ENCODE measurements around the gene CSTPP1. TPM values are rescaled to one million over a fixed set of nuclear protein-coding genes. Genes with fewer than 3 reads are reported as not detected.
A peak's percentile ranks its signal among the peaks of the same experiment; 100 is the strongest.

Gene CSTPP1
- total RNA-seq, 4 donors from 2014 or later = 31.8 to 42.1 (median 39.1) TPM

DNA sequence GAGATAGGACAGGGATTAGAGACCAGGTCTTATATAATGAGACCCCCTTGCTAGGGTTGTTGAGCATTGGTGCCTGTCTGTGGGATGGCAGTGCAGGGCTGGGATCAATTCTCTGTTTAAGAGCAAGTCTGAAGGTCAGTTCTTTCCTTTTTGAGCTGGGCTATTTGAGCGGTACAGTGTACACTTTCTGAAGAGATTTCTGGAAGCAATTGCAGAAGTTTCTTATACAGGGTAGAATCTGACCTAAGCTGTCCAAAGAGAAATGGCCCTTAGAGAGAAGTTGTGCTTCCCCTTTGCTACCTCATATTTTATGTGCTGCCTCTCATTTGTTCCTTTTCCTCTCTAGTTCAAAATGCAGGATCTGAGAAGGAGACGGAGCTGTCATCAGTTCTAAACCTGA, 35.8 kb downstream of the CSTPP1 start:
- Histone ChIP-seq H3K9me3 (no peaks in the 10 kb centered on the region), H3K4me3 (no peak overlapping the region), H3K36me3 (no peaks in the 10 kb centered on the region), H3K27me3 (no peaks in the 10 kb centered on the region), H3K27ac (peak overlapping the region in 2 of 4 donors; percentile 0 to 6), H3K4me1 (peaks cover 0 to 12% (median 0%) of the 10 kb centered on the region in 4 donors)
- DNase-seq = no peak
- no peak for TF ChIP-seq POLR2A (IDR thresholded peaks at IDR 0.05)
- TF ChIP-seq, protein P1, sequence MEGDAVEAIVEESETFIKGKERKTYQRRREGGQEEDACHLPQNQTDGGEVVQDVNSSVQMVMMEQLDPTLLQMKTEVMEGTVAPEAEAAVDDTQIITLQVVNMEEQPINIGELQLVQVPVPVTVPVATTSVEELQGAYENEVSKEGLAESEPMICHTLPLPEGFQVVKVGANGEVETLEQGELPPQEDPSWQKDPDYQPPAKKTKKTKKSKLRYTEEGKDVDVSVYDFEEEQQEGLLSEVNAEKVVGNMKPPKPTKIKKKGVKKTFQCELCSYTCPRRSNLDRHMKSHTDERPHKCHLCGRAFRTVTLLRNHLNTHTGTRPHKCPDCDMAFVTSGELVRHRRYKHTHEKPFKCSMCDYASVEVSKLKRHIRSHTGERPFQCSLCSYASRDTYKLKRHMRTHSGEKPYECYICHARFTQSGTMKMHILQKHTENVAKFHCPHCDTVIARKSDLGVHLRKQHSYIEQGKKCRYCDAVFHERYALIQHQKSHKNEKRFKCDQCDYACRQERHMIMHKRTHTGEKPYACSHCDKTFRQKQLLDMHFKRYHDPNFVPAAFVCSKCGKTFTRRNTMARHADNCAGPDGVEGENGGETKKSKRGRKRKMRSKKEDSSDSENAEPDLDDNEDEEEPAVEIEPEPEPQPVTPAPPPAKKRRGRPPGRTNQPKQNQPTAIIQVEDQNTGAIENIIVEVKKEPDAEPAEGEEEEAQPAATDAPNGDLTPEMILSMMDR (IDR thresholded peaks at IDR 0.05) = no peak

DNA sequence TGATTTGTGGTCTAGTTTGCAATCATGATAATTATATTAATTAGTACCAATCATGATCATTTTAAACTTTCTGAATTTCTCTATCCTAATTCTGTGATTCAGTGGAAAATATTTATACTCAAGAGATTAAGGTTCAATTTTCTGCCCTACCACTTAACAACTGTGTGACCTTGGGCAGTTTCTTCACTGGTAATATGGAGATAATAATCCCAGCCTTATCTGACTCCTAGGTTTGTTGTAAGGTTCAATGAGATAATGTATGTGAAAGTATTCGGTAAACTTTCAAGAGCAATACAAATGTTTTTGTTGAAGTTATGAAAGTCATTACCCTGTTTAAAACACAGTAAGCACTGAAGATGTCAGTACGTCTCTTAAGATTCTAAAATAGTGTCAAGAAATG, 36.3 kb downstream of the CSTPP1 start:
- Histone ChIP-seq H3K27ac (peak overlapping the region in 2 of 4 donors; percentile 0 to 12), H3K36me3 (no peaks in the 10 kb centered on the region)
- DNase-seq = no peak

GRCh38 chr11:46976182-46976854, 39.8 kb downstream of the CSTPP1 start:
- TF ChIP-seq POLR2A (IDR thresholded peaks at IDR 0.05) = no peak
- TF ChIP-seq, protein P1 (IDR thresholded peaks at IDR 0.05) = no peak
- H3K27me3 ChIP-seq = no peaks in the 10 kb centered on the region
- no peak for DNase-seq
- H3K27ac ChIP-seq = no peak overlapping the region
- H3K4me3 ChIP-seq = no peak overlapping the region
- H3K36me3 ChIP-seq = no peaks in the 10 kb centered on the region
- H3K9me3 ChIP-seq = no peaks in the 10 kb centered on the region
- H3K4me1 ChIP-seq = peaks cover 0 to 11% (median 0%) of the 10 kb centered on the region in 4 donors

More for the DNA sequence above, 36.3 kb downstream of the CSTPP1 start:
- Histone ChIP-seq H3K4me3 (no peak overlapping the region), H3K4me1 (peaks cover 0 to 12% (median 0%) of the 10 kb centered on the region in 4 donors), H3K9me3 (no peaks in the 10 kb centered on the region), H3K27me3 (no peaks in the 10 kb centered on the region)
- TF ChIP-seq, protein P1 (IDR thresholded peaks at IDR 0.05) = no peak

- DNase-seq = no peak
- Histone ChIP-seq H3K27me3 (no peaks in the 10 kb centered on the region), H3K4me1 (peaks cover 0 to 2% (median 0%) of the 10 kb centered on the region in 4 donors), H3K4me3 (no peak overlapping the region), H3K9me3 (no peaks in the 10 kb centered on the region), H3K36me3 (no peaks in the 10 kb centered on the region), H3K27ac (no peak overlapping the region)
- no peak for TF ChIP-seq POLR2A (IDR thresholded peaks at IDR 0.05)
- TF ChIP-seq, protein P1 (IDR thresholded peaks at IDR 0.05) = no peak
Measured at GRCh38 chr11:46977038-46977813, 40.7 kb downstream of the CSTPP1 start.

- no peak overlapping the region for H3K27ac ChIP-seq
- no peak overlapping the region for H3K4me3 ChIP-seq
- H3K27me3 ChIP-seq = no peaks in the 10 kb centered on the region
- TF ChIP-seq POLR2A (IDR thresholded peaks at IDR 0.05) = no peak
- TF ChIP-seq, protein P1 (IDR thresholded peaks at IDR 0.05) = no peak
- H3K4me1 ChIP-seq = peaks cover 0 to under 1% (median 0%) of the 10 kb centered on the region in 4 donors
- no peaks in the 10 kb centered on the region for H3K36me3 ChIP-seq
- no peak for DNase-seq
- H3K9me3 ChIP-seq = no peaks in the 10 kb centered on the region
Measured at GRCh38 chr11:46978005-46978491, 41.5 kb downstream of the CSTPP1 start.

All from Peyer's patch (tissue), 4 donors.